Neural cell (in vitro differentiated cells): ENCODE measurements around the gene SLC9A1.

Experiments
- CTCF ChIP-seq: fragments of 450-650 bp; IDR thresholded peaks from 2 replicates; pipeline ENCODE4 v1.5.1; 2014; ENCODE audit warnings: antibody characterized with exemption, mild to moderate bottlenecking, moderate library complexity; ENCODE audit not compliant: poor library complexity, severe bottlenecking
- EZH2 ChIP-seq: fragments of 200-600, 300-800 bp; shearing (Covaris generic), sonication (generic); IDR thresholded peaks from 2 replicates; pipeline ENCODE4 v1.6.1; 2014; ENCODE audit warnings: antibody characterized with exemption, low read length, borderline replicate concordance, mild to moderate bottlenecking; ENCODE audit not compliant: insufficient read depth, poor library complexity, severe bottlenecking
- MXI1 ChIP-seq: fragments of 450-650 bp; conservative IDR thresholded peaks from 2 replicates; pipeline ENCODE4 v1.6.1; 2014; ENCODE audit warnings: antibody characterized with exemption, mild to moderate bottlenecking; ENCODE audit not compliant: poor library complexity, severe bottlenecking
- POLR2AphosphoS5 ChIP-seq: IDR thresholded peaks from 2 replicates; pipeline ENCODE4 v1.6.1; 2012
- RAD21 ChIP-seq: fragments of 450-650 bp; conservative IDR thresholded peaks from 2 replicates; pipeline ENCODE4 v1.6.1; 2014; ENCODE audit warnings: antibody characterized with exemption, mild to moderate bottlenecking, moderate library complexity
- SMC3 ChIP-seq: fragments of 450-650 bp; conservative IDR thresholded peaks from 2 replicates; pipeline ENCODE4 v1.6.1; 2014; ENCODE audit warnings: antibody characterized with exemption, mild to moderate bottlenecking, moderate library complexity; ENCODE audit not compliant: poor library complexity
- TAF1 ChIP-seq: IDR thresholded peaks from 2 replicates; pipeline ENCODE4 v1.6.1; 2012; ENCODE audit warnings: low read depth

GRCh38 chr1:27142464-27142863 lies 12.5 kb downstream of the SLC9A1 start:
- no peak for TF ChIP-seq EZH2
- TF ChIP-seq TAF1, result no peak
- TF ChIP-seq RAD21, result no peak
- TF ChIP-seq POLR2AphosphoS5, result no peak
- TF ChIP-seq CTCF, result no peak
- TF ChIP-seq MXI1, result no peak
- TF ChIP-seq SMC3, result no peak
